Pancreas (tissue), 10 donors: ENCODE measurements around the gene COG3. TPM values are rescaled to one million over a fixed set of nuclear protein-coding genes. Genes with fewer than 3 reads are reported as not detected.
A peak's percentile ranks its signal among the peaks of the same experiment; 100 is the strongest.
"Not testable (repeated sequence)": the region's sequence is repeated elsewhere in the genome, so short reads cannot be mapped to it uniquely, and the experiment has no call there.

Experiments used
- ATAC-seq, 4 donors: fragments of 200-7000 bp; cut with Tn5 transposase; one replicate each; pipeline versions ENCODE4 v1.8.0 to v1.9.1; 2020; ENCODE audit warnings: mild to moderate bottlenecking in 4 of 4, moderate library complexity in 4 of 4
- DNase-seq, 6 donors: peaks; one replicate each; pipeline ENCODE4 v3.0.0-alpha.2; 2020
- FAIRE-seq: peaks from 2 replicates; lab custom pipeline; 2012; peaks lifted over from hg19 to GRCh38; lab: Jason Lieb, UNC
- H3K27ac ChIP-seq, 4 donors: fragments of 200-600 bp; sonication (generic); 1 replicate in 3 of 4; 2 replicates in 1 of 4; pipeline versions ENCODE4 v1.5.0 to v1.8.0; 2020
- H3K27me3 ChIP-seq, 4 donors: fragments of 200-600 bp; one replicate each; pipeline ENCODE4 v1.8.0; 2021
- H3K36me3 ChIP-seq, 3 donors: fragments of 200-600 bp; sonication (generic) in 1 of 3; one replicate each; pipeline versions ENCODE4 v1.5.0 to v1.8.0; 2020 to 2021
- H3K4me1 ChIP-seq, 3 donors: fragments of 200-600 bp; one replicate each; pipeline ENCODE4 v1.8.0; 2021
- H3K4me3 ChIP-seq, 4 donors: fragments of 200-600 bp; sonication (generic) in 2 of 4; one replicate each; pipeline versions ENCODE4 v1.5.0 to v1.8.0; 2020 to 2021
- H3K9me3 ChIP-seq, 4 donors: fragments of 200-600 bp; one replicate each; pipeline ENCODE4 v1.8.0; 2021
- CTCF ChIP-seq, 4 donors: fragments of 200-600 bp; sonication (generic) in 3 of 4; IDR thresholded peaks; one replicate each; pipeline versions ENCODE4 v1.5.0 to v1.8.0; 2021; ENCODE audit warnings: antibody characterized with exemption in 4 of 4
- WGBS, 2 donors: extraction: QIAGEN DNeasy Blood & Tissue Kit; methylation state at CpG; one replicate each; pipeline ENCODE4 v1.1.7; 2013; 5-methylcytosine and 5-hydroxymethylcytosine counted together
- intact Hi-C, 3 donors: fragments of 100-400 bp; cut with DNase I; formaldehyde crosslinking; loops; one replicate each; pipeline versions ENCODE4 v1.11.1 to v1.14.2; 2022
- polyA plus RNA-seq, 2 donors: library from polyadenylated mRNA; stranded (reverse); fragments of 200-250 nt; gene quantifications; one replicate each; pipeline ENCODE4 v1.2.3, GENCODE V29; 2013
- total RNA-seq, 6 donors: library from RNA; stranded (reverse); fragmentation: NEBNext Ultra II Directional in 4 of 6; extraction: Animal tissue kit (Norgen Biotek cat#: 25700) in 4 of 6; gene quantifications; one replicate each; pipeline versions ENCODE4 v1.2.1 to v1.2.4, GENCODE V29; 2021 to 2023
- donor health status: healthy with polysubstance abuse.
- donor health status: DM: no; HTN: no; CAD: no; lungs with moderate emphysema.
- donor health status: DM: no; HTN: no; CAD: no.
- donor health status: control.
- donor health status: control.
- donor health status: Bipolar disorder and iron deficiency.
- donor health status: DM: yes; HTN: yes; CAD: no.
- donor health status: DM: no; HTN: no; CAD: no.
- donor health status: DM: no; HTN: no; CAD: no.
- donor health status: DM: yes; HTN: yes; CAD: no.

The COG3 gene
- total and polyA plus RNA-seq, 8 donors, result 15.0 to 19.9 (median 18.7) TPM

DNA sequence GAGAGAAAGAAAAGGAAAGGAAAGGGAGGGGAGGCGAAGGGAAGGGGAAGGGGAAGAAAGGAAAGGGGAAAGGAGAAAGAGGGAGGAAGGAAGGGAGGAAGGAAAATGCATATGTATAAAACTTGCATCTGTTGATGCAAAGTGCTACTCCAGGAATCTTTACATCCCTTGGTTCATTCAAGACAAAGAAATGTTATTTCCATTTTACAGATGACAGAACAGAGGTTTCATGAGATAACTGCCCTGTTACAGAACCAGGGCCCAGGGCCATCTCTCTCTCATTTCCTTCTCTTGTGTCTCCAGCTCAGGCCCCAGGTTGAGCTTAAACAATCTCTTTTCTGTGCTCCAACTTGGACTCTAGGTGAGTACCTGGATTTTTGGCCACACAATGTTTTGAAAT lies 44.8 kb upstream of the COG3 start:
- Histone ChIP-seq H3K27ac (no peak overlapping the region), H3K4me1 (peaks cover 0 to 10% (median 0%) of the 10 kb centered on the region in 3 donors), H3K36me3 (no peaks in the 10 kb centered on the region), H3K9me3 (no peaks in the 10 kb centered on the region), H3K4me3 (no peak overlapping the region), H3K27me3 (no peaks in the 10 kb centered on the region)
- 95% methylated on average over 1 of the region's 1 CpG for WGBS, 2 donors
- intact Hi-C loops, result loop anchor here in 1 of 3 donors (10.0 kb wide), 1 partner anchor 45 kb away; the partner anchor contains the start of gene COG3
- TF ChIP-seq CTCF (IDR thresholded peaks at IDR 0.05), result no peak
- FAIRE-seq, result no peak
- DNase-seq, result no peak
- ATAC-seq, result no peak

GRCh38 chr13:45422731-45423292 lies 41.9 kb upstream of the COG3 start:
- TF ChIP-seq CTCF (IDR thresholded peaks at IDR 0.05), result no peak
- Histone ChIP-seq H3K36me3 (no peaks in the 10 kb centered on the region), H3K4me3 (no peak overlapping the region), H3K27ac (no peak overlapping the region), H3K4me1 (no peaks in the 10 kb centered on the region), H3K9me3 (no peaks in the 10 kb centered on the region), H3K27me3 (no peaks in the 10 kb centered on the region)
- no peak for FAIRE-seq
- intact Hi-C loops, result no loop called here
- 71 to 76% methylated on average over 3 of the region's 3 CpGs for WGBS, 2 donors
- ATAC-seq, result no peak
- DNase-seq, result no peak

DNA sequence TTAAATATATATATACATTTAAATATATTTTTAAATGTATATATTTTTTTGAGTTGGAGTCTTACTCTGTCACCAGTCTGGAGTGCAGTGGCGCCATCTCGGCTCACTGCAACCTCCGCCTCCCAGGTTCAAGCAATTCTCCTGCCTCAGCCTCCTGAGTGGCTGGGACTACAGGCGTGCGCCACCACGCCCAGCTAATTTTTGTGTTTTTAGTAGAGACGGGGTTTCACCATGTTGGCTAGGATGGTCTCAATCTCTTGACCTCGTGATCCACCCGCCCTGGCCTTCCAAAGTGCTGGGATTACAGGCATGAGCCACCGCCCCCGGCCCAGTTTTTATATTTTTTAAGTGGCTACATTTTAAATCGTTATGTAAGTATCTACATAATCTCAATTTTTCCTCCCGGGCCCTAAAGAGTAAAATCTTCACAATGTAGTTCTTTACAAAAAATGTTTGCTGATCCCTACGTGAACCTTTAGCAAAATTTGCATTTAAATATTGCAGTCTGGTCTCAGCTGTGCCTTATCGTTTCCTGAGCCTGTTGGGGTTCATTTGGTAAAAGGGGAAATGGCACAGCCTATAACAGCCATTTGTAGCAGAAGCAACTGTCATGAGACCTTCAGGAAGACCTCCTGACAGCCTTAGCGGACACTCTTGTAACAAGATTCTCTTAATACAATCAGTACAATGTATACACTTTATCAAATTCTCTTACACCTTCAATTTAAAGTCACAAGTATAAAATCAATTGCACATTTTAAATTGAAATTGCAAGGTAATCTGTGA lies 38.5 kb upstream of the COG3 start:
- intact Hi-C loops, H3K9me3 ChIP-seq, H3K27me3 ChIP-seq, H3K4me3 ChIP-seq, DNase-seq, FAIRE-seq, H3K27ac ChIP-seq, H3K4me1 ChIP-seq, H3K36me3 ChIP-seq: not testable (repeated sequence)
- ATAC-seq, result peak in 3 of 4 donors; percentile 19 to 34 (median 25)
- WGBS, 2 donors, result 84 to 86% methylated on average over 16 of the region's 16 CpGs

DNA sequence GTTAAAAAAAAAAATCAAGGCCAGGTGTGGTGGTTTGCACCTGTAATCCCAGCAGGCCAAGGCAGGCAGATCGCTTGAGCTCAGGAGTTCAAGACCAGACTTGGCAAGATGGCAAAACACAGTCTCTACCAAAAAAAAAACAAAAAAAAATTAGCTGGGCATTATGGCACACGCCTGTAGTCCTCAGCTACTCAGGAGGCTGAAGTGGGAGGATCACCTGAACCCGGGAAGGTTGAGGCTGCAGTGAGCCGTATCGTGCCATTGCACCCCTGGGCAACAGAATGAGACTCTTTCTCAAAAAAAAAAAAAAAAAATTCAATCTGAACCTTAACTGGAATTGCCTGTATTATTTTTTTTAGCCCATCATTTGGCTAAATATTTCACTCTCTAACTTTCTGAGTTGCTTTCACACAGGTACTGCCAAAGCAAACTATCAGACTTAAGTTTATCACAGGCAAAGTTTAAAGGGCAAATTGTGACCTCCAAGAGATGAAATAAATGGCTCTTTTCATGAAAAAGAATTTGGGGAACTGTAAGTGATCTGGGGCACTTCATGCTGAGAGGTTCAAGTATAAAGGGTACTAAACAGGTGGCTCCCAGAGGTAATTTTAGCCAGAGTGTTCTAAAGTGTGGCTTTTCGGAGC lies 31.9 kb upstream of the COG3 start:
- no peak for TF ChIP-seq CTCF (IDR thresholded peaks at IDR 0.05)
- intact Hi-C loops, result no loop called here
- H3K27me3 ChIP-seq, result no peaks in the 10 kb centered on the region
- no peak for FAIRE-seq
- H3K36me3 ChIP-seq, result no peaks in the 10 kb centered on the region
- peak overlapping the region in 3 of 4 donors; percentile 23 to 59 (median 49) for H3K27ac ChIP-seq
- H3K4me3 ChIP-seq, result no peak overlapping the region
- DNase-seq, result no peak
- no peaks in the 10 kb centered on the region for H3K9me3 ChIP-seq
- WGBS, 2 donors, result 55 to 57% methylated on average over 6 of the region's 6 CpGs
- peak; percentile 30 to 69 (median 50) for ATAC-seq
- H3K4me1 ChIP-seq, result peaks cover 8 to 14% (median 13%) of the 10 kb centered on the region in 3 donors

DNA sequence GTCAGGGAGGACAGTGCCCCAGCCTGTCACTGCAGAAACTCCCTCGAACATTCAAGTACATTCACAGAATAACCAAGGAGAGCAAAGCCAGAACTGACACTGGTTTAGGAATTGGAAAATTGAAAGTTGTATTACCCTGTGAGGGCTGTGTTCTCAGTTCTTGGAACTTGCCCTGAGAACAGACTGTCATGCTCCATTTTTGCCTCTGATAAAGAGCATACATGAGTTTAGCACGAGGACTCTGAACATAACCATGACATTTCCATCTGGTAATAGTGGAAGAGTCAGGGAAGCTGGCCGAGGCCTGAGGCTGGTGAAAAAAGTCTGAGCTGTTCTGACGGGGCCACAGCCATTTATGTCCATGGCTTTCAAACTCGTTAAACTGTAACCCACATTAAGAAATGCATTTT lies 31.4 kb upstream of the COG3 start:
- TF ChIP-seq CTCF (IDR thresholded peaks at IDR 0.05), result no peak
- ATAC-seq (peak; percentile 68 to 75 (median 74)), FAIRE-seq (no peak), DNase-seq (no peak)
- H3K36me3 ChIP-seq, result no peaks in the 10 kb centered on the region
- H3K27ac ChIP-seq, result peak overlapping the region; percentile 23 to 59 (median 40)
- 12 to 26% methylated on average over 5 of the region's 5 CpGs for whole genome bisulfite sequencing, 2 donors
- H3K4me1 ChIP-seq, result peaks cover 8 to 14% (median 13%) of the 10 kb centered on the region in 3 donors
- intact Hi-C loops, result no loop called here
- H3K27me3 ChIP-seq, result no peaks in the 10 kb centered on the region
- no peaks in the 10 kb centered on the region for H3K9me3 ChIP-seq
- H3K4me3 ChIP-seq, result no peak overlapping the region
